ENCODE data around the gene CEP78.

CEP78 gene

DNA sequence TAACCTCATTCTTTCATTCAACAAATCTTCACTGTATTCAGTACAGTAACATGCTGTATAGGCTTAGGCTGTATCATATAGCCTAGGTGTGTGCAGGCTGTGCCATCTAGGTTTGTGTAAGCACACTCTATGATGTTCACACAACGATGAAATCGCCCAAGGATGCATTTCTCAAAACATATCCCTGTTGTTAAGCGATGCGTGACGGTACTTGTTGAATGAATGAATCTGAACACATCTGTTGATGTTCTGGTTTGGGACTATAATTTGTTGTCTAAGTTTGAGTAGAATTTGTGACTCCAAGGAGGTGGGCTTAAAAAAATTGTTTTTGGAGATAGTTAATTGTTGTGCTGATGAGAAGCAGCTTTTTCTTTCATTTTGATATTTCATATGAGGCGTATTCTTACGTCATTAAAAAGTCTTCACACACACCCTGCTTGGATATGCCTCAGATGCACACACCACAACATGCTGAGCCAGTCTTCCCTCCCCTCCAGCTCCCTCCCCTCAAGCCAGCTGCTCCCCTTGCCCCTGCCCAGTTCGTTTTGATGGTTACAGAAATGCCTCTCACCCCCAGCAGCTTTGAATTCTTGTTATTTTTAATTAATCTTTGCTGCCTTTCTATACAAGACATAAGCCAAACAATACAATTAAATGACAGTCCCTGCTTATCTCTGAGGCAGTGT lies 55.5 kb downstream of the CEP78 start:
- no peak for DNase-seq

DNA sequence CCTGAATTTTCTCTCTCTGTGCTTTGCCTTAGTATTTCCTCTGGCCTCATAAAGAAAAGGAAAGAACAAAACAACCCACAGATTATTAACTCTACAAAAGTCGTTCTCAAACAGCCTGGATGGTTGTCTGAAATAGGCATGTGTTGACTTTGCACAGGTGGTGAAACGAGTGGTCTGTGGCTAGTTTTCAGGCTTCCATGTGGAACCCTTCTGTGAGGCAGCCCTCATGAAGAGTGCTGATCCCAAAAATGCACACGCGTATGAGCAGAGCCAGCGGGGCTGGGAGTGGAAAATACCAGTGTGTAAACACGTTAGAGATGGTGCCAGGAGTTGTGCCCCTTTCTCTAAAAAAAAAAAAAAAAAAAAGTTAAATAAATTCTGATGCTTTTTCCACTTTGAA lies 56.2 kb downstream of the CEP78 start:
- no peak for DNase-seq

DNA sequence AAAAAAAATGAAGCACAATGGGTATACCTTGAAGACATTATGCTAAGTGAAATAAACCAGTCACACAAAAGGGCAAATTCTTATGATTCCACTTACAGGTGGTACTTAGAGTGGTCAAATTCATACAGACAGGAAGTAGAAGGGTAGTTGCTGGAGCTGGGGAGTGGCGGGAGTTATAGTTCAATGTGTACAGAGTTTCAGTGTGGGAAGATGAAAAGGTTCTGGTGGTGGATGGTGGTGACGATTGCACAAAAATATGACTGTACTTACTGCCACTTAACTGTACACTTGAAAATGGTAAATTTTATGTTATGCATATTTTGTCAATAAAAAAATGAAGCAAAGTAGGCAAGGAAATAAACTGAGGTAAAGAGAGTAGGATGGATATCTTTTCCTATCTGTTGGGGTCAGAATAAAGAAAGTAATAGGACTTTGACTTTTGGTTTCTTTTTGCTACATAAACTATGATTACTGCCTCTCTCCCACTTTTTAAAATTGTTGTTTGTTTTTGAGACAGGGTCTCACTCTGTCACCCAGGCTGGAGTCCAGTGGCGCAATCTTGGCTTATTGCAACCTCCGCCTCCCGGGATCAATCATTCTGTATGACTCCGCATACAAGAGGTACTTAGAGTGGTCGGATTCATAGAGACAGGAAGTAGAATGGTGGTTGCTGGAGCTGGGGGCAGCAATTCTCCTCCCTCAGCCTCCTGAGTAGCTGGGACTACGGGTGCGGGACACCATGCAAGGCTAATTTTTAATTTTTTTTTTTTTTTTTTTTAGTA lies 57.0 kb downstream of the CEP78 start:
- DNase-seq = no peak

DNA sequence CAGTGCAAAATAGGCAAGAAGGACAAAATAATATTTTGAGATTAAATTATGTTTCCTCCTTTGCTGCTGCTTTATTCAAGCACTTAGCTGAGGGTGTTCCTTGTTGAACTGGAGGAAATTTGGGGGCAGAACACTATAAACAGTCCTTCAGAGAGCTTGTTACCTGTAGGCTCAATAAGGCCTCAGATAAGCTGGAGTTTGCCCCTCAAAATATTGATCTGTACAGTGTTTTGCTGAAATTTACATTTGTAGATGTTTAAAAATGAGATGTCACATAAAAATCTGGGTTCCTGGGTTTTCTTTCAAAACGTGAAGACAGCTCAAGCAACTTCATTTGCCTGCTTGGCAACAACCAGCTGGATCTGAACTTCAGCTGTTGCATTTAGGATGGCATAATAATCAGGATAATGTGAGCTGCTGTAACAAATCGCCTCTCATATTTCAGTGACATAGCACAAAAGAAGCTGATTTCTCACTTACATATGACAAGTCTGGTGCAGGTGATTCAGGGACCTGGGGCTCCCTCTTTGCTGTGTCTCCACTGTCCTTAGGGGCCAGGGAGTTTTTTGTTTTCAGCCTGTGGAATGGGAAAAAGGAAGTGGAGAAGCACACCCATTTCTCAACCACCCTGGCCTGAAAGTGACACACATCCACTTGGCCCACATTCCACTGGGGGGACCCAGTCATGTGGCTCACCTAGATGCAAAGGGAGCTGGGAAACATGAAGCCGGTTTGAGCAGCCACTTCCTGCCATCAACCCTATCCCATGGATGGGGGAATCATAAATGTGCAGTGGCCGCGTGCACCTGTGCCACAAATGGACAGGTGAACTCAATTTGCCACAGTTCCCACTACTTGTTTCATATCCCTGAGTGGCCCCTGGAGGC lies 58.7 kb downstream of the CEP78 start:
- no peak for DNase-seq

DNA sequence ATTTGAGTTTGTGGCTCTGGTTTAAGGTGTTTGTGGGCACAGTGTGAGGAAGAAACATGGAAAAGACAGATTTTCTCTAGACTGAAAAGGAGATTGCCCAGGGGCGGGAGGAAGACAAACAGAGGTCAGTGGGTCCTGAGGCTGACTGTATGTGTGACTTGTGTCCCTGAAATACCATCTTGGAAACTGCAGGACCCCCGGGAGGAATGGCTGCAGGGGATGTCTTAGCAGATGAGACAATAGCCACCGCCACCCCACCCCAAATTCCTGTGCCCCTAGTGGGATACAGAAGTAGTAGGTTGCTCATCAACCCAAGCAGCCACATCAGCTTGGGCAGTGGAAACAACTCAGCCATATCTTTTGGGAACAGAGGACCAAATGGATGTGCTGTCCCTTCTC lies 59.3 kb downstream of the CEP78 start:
- DNase-seq = no peak

DNA sequence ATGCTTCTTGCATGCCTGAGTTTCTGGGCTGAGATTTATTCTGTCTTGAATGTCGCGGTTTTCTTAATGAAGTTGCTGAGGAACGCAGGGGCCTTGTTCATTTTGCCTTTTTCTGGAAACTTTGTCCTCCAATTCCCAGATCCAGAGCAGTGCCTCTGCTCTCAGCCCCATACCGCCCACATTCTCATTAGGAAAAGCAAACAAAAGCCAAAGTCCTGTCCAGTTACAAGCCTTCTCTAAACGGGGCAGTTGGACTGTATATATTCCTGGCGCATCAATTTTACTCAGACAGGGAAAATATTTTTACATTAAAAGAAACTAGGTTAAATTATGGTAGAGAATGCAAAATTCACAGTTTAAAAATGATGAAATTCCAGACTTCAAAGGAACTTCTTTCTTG lies 59.9 kb downstream of the CEP78 start:
- DNase-seq = no peak

DNA sequence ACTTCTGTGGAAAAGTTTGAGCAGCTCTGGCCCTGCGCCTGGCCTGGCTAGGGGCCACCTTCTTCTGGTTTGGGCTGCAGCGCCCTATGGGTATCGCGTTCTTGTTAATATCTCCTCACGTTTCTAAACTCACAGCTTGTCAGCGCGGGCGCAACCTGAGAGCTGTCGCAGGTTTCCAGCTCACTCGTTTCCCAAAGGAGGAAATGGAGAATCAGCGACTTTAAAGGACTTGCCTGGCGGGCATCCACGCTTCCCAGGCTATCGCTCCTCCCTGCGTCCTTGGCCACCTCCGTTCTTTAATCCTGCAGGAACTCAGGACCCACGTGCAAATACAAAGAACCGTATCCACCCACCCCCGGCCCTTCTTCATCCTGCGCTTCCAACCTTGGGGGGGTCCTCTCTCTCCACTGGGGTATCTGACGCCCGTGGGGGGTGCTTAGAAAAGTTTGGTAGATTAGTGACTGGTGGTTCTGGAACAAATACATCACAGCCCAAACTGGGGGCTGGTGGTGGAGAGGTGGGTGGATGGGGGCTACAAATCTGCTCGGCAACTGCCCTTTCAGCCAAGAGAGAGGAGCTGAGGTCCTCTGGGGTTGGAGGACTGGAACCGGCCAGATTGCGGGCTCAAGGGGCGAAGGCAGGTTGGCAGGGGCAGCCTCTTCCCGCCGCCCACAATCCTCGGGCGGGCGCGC lies 60.5 kb downstream of the CEP78 start:
- no peak for DNase-seq

DNA sequence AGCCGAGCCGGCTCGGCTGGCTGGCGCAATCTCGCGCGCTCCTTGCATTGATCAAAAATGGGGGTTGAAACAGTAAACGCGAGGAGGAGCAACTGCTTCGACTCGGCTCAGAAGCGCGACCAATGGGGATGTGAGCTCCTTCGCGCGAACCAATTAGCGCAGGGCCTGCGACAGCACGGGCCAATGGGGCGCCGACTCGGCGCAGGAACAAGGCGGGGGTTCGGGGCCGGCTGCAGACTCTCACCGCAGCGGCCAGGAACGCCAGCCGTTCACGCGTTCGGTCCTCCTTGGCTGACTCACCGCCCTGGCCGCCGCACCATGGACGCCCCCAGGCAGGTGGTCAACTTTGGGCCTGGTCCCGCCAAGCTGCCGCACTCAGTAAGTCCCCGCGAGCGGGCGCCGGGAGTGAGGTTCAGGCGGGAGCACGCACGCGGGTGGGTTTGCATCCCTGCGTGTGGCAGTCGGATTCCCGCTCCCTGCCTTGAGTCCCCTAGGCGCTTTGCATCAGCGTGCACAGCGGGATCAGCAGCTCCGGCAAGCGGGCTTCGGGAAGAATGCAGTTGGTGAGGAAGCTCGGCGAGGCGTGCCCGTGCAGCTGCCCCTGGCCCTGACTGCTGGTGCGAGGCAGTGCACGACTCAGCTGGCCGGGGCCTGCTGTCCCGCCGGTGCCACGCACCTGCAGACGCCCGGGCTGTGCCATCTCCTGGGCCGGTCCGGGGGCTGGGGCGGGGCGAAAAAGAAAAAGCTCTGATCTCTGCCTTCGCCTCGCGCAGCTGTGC lies 61.2 kb downstream of the CEP78 start, which contains the start of gene PSAT1:
TSS of gene PSAT1 (plus strand) at position 233 of the 779 bp plus-strand sequence. CDS start at position 319, 86 bp downstream.
- DNase-seq = no peak

DNA sequence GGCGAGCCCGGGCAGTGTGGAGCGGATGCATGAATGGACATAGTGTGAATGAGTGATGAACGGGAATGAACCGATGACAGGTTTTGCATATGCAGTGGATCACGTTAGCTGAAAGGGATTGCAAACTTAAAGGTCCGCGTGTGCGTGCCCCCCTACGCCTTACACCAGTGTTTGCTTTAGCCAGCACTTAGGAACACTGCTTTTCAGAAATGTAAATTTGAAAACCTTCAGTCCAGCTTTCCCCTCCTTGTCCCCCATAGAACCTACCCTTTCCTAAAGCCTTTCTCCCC lies 61.7 kb downstream of the CEP78 start:
- no peak for DNase-seq

DNA sequence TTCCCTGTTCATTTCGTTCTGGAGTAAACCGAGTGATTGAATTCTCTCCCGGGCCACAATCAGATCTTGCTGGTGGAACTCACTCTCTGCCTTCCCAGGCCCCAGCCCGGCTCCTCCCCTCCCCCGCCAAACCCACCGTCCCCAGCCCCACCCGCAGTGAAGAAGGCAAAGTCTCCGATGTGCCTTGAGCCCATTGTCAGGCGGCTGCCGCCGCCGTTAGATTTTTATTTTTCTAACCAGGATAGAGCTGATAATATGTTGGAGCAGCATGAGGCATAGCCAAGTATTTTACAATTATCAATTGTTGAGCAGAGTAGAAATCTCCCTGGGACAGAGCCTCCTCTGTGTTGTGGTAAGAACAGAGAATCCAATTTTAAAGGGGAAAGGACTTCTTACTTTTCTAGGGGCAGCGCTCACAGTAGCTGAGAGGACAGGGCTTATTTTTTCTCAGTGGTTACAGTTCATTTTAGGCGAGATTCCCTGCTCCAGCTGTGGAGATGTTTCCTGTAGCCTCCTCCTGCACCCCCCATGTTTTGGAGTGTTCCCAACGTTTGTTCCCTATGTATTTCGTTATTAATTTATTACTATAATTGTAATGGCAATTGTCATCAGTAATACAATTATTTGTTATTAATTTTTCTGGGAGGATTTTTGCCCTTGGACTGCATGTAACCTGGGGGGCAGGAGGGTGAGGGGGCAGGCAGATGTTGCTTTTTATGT lies 62.3 kb downstream of the CEP78 start:
- no peak for DNase-seq

DNA sequence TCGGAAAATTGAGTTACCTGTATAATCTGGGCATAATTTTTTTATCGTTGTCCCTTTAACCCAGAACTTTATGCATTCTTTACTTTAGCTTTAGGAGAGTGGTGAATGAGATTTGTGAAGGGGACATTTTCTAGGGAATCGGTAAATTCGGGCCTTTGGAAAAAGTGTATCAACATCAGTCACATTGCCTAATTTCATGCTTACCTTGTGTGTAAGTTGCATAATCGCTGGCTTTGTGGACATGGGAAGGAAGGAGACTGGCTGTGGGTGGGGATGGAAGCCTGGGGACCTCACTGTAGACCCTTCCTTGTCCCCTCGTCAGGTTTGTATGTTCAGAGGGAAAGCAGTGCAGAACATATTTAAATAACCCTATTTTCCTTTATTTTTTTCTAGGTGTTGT lies 64.3 kb downstream of the CEP78 start:
- DNase-seq = no peak

DNA sequence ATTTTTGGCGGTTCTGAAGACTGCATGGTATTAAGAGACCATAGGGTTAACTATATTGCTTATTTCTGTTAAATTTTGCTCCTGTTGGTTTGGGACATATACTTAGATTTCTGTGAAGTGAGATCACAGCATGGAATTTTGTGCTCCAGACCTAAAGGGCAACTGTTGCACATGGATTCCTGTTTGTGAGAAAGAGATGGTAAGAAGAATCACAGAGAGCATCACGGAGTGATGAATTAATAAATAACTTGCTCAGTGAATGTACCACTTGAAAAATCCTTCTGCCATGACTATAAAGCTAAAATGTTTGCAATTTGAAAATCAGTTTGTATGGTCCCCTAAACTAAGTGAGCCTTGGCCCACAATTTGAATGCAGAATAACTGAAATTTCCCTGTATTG lies 65.6 kb downstream of the CEP78 start:
- no peak for DNase-seq

DNA sequence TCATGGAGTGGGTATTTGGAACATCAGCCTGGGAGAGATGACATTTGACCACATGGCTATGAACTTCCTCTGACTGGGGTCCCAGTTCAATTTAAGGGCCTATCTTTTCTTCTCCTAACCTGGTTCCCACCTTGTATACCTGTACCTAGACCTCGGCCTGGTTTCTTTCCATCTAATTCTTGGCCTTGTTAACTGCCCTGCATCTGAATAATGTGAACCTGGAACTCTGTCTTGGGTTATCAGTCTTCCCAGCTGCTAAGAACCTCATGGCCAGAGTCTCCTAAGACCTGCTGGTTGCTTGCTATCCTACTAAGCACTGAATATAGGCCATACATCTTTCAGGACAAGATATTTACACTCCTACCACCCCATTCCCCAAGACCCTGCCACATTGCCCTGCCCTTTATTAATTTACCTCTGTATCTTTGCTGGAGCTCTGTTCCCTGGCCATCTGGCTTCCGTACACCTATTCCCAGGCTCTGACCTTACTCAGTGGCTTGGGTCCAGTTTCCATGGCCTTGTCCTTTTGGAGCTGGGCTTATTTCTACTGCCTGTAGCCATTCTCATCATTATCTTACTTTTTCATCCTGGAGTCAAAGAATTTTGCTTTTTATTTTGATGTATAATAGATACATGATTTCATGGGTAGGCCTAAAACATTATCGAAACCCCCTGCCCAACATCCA lies 67.6 kb downstream of the CEP78 start:
- no peak for DNase-seq

DNA sequence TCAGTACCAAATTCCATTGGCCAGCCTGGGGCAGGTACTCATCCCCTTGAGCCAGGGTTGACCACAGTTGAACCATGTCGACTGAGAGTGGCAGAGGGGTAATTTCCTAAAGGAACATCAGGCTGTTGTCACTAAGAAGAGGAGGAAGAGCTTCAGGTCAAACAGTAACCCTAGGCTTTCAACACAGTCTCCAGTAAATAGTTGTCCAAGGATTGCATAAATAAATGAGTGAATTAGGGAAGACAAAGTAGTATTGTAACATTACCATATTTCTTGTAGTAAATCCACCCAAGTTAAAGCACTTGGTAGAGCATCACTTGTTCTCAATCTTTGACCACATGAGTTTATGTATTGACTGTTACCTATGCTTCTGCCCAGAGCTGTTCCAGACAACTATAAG lies 68.5 kb downstream of the CEP78 start:
- no peak for DNase-seq

DNA sequence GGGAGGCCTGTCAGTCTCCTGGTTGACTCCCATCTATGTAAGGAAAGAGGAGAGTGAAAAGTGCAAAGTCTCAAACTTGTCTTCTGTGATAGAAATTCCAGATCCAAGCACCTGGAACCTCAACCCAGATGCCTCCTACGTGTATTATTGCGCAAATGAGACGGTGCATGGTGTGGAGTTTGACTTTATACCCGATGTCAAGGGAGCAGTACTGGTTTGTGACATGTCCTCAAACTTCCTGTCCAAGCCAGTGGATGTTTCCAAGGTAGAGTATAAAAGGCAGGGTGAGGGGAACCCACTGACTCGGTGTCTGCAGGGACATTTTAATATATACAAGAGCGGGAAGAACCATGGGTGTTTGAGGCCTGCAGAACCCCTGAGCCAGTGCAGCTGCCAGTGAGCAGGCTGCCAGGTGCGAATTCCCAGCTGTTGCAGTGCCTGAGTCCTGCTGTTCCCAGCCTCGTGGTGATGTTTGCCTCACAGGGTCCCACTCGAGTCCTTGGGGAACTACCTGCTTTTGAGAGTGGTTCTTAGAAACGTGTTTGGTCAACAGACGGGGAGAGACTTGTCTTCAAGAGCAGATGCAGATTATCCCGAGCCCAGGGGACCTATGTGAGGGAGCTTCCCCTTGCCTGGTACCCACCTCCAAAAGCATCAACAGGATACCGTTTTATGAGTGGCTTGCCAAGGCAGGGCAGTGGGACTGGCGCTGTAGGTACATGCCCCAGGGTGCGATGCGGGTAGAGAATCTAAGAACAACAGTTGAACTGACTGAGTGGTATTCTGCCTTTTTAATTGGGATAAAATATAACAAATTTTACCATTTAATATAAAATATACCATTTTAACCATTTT lies 70.6 kb downstream of the CEP78 start:
- DNase-seq = no peak

DNA sequence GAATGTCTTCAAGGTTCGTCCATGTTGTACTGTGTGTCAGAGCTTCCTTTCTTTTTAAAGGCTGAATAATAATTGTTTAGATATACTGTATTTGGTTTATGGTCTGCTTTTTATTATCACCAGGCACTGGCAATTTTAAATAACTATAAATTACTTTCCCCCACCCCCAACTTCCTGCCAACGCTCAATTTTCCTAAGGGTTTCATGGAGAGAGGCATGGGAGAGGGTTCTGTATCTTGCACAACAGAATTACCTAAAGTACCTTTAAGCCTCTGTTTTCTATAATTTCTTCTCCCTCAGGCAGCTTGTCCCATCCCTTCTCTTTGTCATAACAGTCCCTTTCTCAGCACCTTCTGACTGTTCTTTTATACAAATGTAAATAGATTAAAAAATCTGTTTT lies 71.5 kb downstream of the CEP78 start:
- DNase-seq = no peak

DNA sequence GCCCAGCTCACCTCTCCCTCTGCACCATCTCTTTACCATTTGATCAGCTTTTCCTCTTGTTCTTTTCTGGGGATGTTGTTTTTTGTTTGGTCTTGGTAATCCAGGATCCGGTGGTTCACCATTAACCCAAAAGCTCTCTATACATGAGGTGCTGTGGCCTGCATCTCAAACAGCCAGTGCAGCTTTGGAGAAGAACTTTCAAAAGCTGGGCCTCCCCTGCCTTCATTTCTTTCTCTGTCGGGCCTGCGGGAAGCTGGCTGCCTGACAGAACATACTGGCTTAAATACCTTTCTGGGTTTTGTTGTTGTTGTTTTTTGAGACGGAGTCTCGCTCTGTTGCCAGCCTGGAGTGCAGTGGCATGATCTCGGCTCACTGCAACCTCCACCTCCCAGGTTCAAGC lies 73.2 kb downstream of the CEP78 start:
- DNase-seq = no peak

DNA sequence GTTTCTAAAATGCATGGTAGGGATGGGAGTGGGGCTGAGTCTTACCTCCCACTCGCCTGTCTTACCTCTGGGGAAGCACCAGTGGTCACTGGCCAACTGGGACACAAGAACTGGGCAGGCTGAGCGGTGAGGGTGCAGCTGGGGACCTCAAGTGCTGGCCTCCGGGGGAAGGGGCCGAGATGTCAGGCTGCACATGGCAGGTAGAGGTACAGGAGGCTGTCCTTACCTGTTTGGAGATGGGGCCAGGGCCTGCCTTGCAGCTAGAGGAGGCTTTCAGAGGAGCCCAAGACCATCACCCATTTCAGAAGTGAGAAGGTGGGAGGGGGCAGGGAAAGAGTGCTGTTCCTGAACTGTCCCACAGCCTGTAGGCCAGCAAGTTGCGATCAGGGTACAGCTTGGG lies 75.2 kb downstream of the CEP78 start:
- DNase-seq = no peak

DNA sequence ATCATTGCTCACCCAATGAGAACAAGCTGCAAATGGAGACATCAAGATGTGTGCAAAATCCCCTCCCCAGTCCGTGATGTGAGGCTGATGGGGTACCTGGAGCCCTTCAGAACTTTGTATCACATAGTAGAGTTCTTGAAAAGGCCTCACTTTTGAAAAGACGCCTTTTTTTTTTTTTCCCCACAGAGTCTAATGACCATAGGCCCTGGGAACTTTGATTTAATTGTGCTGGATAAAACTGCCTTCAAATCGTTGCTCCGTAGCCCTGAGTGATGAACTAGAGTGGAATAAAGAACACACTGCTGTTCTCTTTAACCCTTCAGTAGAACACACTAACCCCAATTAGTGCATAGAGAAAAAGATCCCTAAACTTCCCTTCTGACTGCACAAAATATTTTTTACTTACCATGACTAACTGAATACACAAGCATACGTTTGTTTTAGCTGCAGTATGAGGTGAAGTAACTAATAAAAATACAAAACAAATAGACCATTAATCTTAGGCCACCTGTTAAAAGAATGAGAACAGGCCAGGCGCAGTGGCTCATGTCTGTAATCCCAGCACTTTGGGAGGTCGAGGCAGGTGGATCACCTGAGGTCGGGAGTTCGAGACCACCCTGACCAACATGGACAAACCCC lies 76.1 kb downstream of the CEP78 start:
- no peak for DNase-seq

DNA sequence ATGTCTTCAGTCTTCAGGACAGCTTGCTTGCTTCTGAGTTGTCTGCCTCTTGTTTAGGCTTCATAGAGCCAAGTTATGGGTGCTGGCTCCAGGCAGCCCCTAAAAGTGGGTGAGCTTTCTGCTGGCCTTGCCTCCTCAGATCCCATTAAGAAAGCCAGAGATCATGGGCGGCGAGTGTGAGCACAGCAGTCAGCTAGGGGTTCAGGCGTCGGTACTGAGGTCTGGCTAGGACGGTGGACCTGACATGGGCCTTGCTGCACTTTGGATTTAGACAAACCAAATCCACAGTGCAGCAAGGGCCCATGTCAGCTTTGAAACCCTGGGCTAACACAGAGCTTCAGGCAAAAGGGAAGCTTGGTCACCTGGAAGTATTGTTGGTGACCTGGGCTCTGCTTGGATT lies 78.7 kb downstream of the CEP78 start:
- no peak for DNase-seq

Measured in cortex of kidney (tissue), 1 donor.